ENCODE data around the gene ADAMTS4.

DNA sequence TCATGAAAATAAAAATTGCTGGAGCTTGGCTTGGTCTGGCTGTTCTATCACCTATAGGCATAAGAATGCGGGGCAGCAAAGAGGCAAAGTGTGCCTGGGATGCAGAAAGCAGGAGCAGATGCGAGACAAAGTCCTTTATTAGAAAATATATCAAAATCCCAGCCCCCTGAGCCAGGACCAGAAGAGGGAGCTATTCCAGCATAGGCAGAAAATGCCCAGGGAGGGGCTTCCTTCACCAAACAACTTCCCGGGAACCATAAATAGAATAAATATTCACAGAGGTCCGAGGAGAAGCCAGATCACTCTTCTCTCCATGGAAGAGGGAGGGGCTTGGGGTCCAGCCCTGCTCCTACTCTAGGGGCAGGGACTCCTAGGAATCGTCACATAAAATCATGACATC, 27.7 kb downstream of the ADAMTS4 start:
- TF ChIP-seq CTCF (IDR thresholded peaks at IDR 0.05) (no peak), POLR2A (IDR thresholded peaks at IDR 0.05) (no peak)

All from lower leg skin (tissue), 3 donors.